RWPE1 (cell line): ENCODE data around the gene GJB4.

Source experiments
- CTCF ChIA-PET: fragments of 350-600 bp; sonication (Branson Sonifier 250); formaldehyde crosslinking; extraction: SDS; loops from one replicate; lab custom pipeline; 2021; lab: Yijun Ruan, JAX
- POLR2A ChIA-PET: fragments of 400-600 bp; formaldehyde crosslinking; extraction: SDS; loops from one replicate; lab custom pipeline; 2020; ENCODE audit warnings: antibody characterized with exemption; ENCODE audit not compliant: low non-redundant PET; lab: Yijun Ruan, JAX
- DNase-seq: peaks from one replicate; pipeline ENCODE4 v3.0.0; 2012; ENCODE audit warnings: low spot score
- H3K27ac ChIP-seq: fragments of 450-650 bp; 2 replicates; pipeline ENCODE4 v1.5.1; 2017
- TF ChIP-seq, protein P1 (sequence below): fragments of 450-650 bp; conservative IDR thresholded peaks from 2 replicates; pipeline ENCODE4 v1.5.1; 2017; ENCODE audit warnings: low read depth, mild to moderate bottlenecking

GJB4 gene

GRCh38 chr1:34785231-34785874 lies 25.8 kb downstream of the GJB4 start:
- ChIA-PET POLR2A (interaction anchor here (0.6 kb wide), 1 partner anchor 159 kb away, joined by 7 read pairs; no protein-coding TSS in a partner anchor), CTCF (interaction anchor here (2.4 kb wide), 1 partner anchor 74 kb away, joined by 10 read pairs; the partner anchor contains the start of gene SMIM12)
- no peak for DNase-seq
- TF ChIP-seq, protein P1, sequence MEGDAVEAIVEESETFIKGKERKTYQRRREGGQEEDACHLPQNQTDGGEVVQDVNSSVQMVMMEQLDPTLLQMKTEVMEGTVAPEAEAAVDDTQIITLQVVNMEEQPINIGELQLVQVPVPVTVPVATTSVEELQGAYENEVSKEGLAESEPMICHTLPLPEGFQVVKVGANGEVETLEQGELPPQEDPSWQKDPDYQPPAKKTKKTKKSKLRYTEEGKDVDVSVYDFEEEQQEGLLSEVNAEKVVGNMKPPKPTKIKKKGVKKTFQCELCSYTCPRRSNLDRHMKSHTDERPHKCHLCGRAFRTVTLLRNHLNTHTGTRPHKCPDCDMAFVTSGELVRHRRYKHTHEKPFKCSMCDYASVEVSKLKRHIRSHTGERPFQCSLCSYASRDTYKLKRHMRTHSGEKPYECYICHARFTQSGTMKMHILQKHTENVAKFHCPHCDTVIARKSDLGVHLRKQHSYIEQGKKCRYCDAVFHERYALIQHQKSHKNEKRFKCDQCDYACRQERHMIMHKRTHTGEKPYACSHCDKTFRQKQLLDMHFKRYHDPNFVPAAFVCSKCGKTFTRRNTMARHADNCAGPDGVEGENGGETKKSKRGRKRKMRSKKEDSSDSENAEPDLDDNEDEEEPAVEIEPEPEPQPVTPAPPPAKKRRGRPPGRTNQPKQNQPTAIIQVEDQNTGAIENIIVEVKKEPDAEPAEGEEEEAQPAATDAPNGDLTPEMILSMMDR = no peak
- H3K27ac ChIP-seq = peak overlapping the region; percentile 74

DNA sequence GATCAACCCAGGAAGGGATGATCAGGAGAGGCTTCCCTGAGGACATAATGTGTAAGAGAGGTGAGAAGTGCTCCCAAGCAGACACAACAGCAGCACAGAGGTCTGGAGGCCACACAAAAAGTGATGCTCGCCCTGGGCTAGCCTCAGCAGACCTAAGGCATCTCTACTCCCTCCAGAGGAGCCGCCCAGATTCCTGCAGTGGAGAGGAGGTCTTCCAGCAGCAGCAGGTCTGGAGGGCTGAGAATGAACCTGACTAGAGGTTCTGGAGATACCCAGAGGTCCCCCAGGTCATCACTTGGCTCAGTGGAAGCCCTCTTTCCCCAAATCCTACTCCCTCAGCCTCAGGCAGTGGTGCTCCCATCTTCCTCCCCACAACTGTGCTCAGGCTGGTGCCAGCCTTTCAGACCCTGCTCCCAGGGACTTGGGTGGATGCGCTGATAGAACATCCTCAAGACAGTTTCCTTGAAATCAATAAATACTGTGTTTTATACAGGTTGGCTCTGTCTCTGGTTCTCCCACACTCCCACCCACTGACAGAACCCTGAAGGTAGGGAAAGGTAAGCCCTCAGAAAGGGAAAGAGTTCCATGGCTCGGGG lies 26.4 kb downstream of the GJB4 start:
- CTCF ChIA-PET = interaction anchor here (0.6 to 2.4 kb wide), 6 partner anchors 23 to 80 kb away, joined by 3 to 10 read pairs (median 3); partner anchors contain the start of gene SMIM12
- POLR2A ChIA-PET = interaction anchor here (0.6 to 1.4 kb wide), 3 partner anchors 31 to 159 kb away, joined by 4 to 7 read pairs (median 6); partner anchors contain the start of genes GJB5 and SMIM12
- peak overlapping the region; percentile 74 for H3K27ac ChIP-seq
- DNase-seq = no peak
- TF ChIP-seq, protein P1 = no peak

DNA sequence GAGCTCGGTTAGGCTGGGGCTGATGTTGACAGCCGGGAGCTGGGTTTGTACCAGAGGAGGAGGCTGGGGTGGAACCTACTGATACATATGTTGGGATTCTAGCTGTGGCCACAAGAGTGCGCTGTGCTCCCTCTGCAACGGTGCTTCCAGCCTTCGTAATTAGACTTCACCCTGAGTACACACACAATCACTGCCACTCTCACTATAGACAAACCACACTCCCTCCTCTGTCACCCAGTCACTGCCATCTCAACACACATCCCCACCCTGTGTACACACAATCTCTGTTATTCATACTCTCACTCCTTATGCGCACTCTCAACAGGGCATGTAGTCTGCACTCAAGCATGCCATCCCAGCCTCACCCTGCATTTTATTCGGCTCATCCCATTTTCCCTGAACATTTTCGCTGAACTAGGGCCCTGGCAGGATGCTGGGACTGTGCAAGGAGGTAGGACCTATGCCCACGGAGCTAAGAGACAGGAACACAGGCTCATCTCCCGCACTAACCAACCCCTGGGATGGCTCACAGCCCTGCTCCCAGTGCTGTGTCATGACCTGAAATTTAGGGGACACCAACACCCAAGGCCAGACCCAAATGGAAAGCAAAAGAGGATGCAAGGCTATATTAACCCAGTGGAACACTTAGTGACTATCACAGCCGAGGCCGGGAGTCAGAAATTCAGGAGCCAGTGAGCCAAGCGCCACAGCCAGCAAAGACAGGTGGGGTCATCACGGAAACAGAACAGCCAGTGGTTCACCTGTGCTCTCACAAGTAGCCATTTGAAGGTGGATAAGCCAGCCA lies 27.2 kb downstream of the GJB4 start:
- DNase-seq = peak; percentile 56
- peak overlapping the region; percentile 74 for H3K27ac ChIP-seq
- ChIA-PET POLR2A (interaction anchor here (1.0 to 1.4 kb wide), 2 partner anchors 31 to 73 kb away, joined by 4 to 6 read pairs; partner anchors contain the start of genes GJB5 and SMIM12), CTCF (interaction anchor here (0.6 to 2.4 kb wide), 8 partner anchors 24 to 80 kb away, joined by 3 to 10 read pairs (median 3); partner anchors contain the start of gene SMIM12)
- TF ChIP-seq, protein P1 = peak; percentile 85

- no peak for DNase-seq
- CTCF ChIA-PET = interaction anchor here (0.5 to 2.4 kb wide), 5 partner anchors 14 to 79 kb away, joined by 3 to 10 read pairs (median 5); partner anchors contain the start of gene SMIM12
- peak overlapping the region; percentile 74 for H3K27ac ChIP-seq
- POLR2A ChIA-PET = interaction anchor here (1.4 kb wide), 1 partner anchor 72 kb away, joined by 6 read pairs; the partner anchor contains the start of gene SMIM12
- TF ChIP-seq, protein P1 = no peak
These were observed 28.2 kb downstream of the GJB4 start for GRCh38 chr1:34787461-34788420.

DNA sequence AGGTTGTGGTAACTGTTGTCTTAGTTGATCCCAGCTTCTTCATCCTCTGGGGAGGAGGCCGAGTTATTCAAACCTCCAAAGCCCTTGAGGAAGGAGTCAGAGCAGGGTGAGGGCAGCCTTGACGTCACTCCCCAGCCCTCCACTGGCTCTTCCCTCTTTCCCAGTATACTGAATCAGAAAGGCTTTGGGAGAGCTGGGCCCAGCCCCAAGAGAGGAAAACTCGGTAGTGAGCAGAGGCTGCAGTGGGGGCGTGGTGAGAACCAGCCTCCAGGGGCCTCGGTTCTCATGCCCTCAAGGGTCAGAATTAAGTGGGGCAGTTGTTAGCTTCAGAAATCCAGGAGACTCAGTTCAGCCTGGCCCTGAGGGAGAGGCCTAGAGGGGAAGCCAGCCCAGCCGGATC lies 31.4 kb downstream of the GJB4 start:
- no peak overlapping the region for H3K27ac ChIP-seq
- TF ChIP-seq, protein P1 = no peak
- CTCF ChIA-PET = interaction anchor here (0.6 kb wide), 1 partner anchor 381 kb away, joined by 3 read pairs; no protein-coding TSS in a partner anchor

More for the DNA sequence above, 31.4 kb downstream of the GJB4 start:
- POLR2A ChIA-PET = no interaction called here
- no peak for DNase-seq
